Suprapubic skin (tissue), 4 donors: ENCODE data around the gene CDH13. TPM values are rescaled to one million over a fixed set of nuclear protein-coding genes. Genes with fewer than 3 reads are reported as not detected.
A peak's percentile ranks its signal among the peaks of the same experiment; 100 is the strongest.

Experiments
- DNase-seq, 2 donors: peaks; one replicate each; pipeline ENCODE4 v3.0.0-alpha.2; 2019; ENCODE audit warnings: low spot score in 2 of 2
- H3K27ac ChIP-seq: fragments of 200-600 bp; sonication (generic); one replicate; pipeline ENCODE4 v1.5.1; 2019
- H3K27me3 ChIP-seq: fragments of 200-600 bp; sonication (generic); one replicate; pipeline ENCODE4 v1.5.1; 2019
- H3K36me3 ChIP-seq: fragments of 200-600 bp; sonication (generic); one replicate; pipeline ENCODE4 v1.5.1; 2019
- H3K4me1 ChIP-seq: fragments of 200-600 bp; sonication (generic); one replicate; pipeline ENCODE4 v1.5.1; 2019
- H3K4me3 ChIP-seq: fragments of 200-600 bp; sonication (generic); one replicate; pipeline ENCODE4 v1.5.1; 2019; ENCODE audit warnings: mild to moderate bottlenecking
- H3K9me3 ChIP-seq: fragments of 200-600 bp; sonication (generic); one replicate; pipeline ENCODE4 v1.5.1; 2019
- EP300 ChIP-seq: sonication (generic); formaldehyde crosslinking; IDR thresholded peaks from one replicate; pipeline ENCODE4 v1.6.1; 2017; ENCODE audit warnings: antibody characterized with exemption
- POLR2A ChIP-seq, 2 donors: fragments of 450-650 bp; IDR thresholded peaks; one replicate each; pipeline ENCODE4 v1.6.1; 2017; ENCODE audit warnings: antibody characterized with exemption in 2 of 2, mild to moderate bottlenecking in 2 of 2, moderate library complexity in 2 of 2
- POLR2AphosphoS5 ChIP-seq, 3 donors: sonication (generic); formaldehyde crosslinking; IDR thresholded peaks; one replicate each; pipeline ENCODE4 v1.6.1; 2017; ENCODE audit warnings: antibody characterized with exemption in 3 of 3
- WGBS: methylation state at CpG from one replicate; pipeline ENCODE4 v1.1.5; 2018; 5-methylcytosine and 5-hydroxymethylcytosine counted together
- total RNA-seq, 4 donors: library from RNA; depleted of rRNA; stranded (reverse); fragments of >200 nt; gene quantifications; one replicate each; pipeline ENCODE4 v1.1.0, GENCODE V29; 2016
- TF ChIP-seq, protein P1 (sequence below), 2 donors: fragments of 200-600 bp in 1 of 2; fragments of 450-650 bp in 1 of 2; sonication (generic) in 1 of 2; IDR thresholded peaks; one replicate each; pipeline ENCODE4 v1.5.1; 2016 to 2019; ENCODE audit warnings: antibody characterized with exemption in 2 of 2, mild to moderate bottlenecking in 1 of 2, moderate library complexity in 1 of 2

Gene CDH13
- total RNA-seq, 4 donors from 2014 or later, result 90.4 to 176 (median 139) TPM

DNA sequence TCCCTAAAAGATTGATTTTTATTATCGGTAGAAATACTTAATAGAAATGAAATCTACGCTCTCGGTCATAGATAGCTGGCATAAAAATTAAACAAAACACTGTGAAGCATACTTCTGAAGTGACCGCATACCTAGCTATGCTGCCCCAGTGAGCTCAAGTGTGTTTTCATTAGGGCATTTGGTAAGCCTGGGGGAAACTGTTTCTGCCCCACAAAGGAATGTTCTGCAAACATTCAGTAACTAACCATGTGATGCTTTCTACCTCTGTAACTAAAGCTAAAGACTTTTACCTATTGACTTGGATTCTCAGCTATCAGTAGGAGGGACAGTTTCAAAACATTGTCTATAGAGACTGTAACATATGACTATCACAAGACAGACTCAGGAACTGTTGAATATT lies 1087.5 kb downstream of the CDH13 start:
- Histone ChIP-seq H3K4me3 (no peak overlapping the region), H3K27me3 (no peaks in the 10 kb centered on the region), H3K36me3 (no peaks in the 10 kb centered on the region), H3K27ac (no peak overlapping the region), H3K9me3 (no peaks in the 10 kb centered on the region), H3K4me1 (no peaks in the 10 kb centered on the region)
- TF ChIP-seq EP300, result no peak
- TF ChIP-seq POLR2A (IDR thresholded peaks at IDR 0.05), result no peak
- TF ChIP-seq, protein P1, sequence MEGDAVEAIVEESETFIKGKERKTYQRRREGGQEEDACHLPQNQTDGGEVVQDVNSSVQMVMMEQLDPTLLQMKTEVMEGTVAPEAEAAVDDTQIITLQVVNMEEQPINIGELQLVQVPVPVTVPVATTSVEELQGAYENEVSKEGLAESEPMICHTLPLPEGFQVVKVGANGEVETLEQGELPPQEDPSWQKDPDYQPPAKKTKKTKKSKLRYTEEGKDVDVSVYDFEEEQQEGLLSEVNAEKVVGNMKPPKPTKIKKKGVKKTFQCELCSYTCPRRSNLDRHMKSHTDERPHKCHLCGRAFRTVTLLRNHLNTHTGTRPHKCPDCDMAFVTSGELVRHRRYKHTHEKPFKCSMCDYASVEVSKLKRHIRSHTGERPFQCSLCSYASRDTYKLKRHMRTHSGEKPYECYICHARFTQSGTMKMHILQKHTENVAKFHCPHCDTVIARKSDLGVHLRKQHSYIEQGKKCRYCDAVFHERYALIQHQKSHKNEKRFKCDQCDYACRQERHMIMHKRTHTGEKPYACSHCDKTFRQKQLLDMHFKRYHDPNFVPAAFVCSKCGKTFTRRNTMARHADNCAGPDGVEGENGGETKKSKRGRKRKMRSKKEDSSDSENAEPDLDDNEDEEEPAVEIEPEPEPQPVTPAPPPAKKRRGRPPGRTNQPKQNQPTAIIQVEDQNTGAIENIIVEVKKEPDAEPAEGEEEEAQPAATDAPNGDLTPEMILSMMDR (IDR thresholded peaks at IDR 0.05), result no peak
- TF ChIP-seq POLR2AphosphoS5 (IDR thresholded peaks at IDR 0.05), result no peak
- WGBS, result 98% methylated on average over 4 of the region's 4 CpGs
- DNase-seq, result no peak

DNA sequence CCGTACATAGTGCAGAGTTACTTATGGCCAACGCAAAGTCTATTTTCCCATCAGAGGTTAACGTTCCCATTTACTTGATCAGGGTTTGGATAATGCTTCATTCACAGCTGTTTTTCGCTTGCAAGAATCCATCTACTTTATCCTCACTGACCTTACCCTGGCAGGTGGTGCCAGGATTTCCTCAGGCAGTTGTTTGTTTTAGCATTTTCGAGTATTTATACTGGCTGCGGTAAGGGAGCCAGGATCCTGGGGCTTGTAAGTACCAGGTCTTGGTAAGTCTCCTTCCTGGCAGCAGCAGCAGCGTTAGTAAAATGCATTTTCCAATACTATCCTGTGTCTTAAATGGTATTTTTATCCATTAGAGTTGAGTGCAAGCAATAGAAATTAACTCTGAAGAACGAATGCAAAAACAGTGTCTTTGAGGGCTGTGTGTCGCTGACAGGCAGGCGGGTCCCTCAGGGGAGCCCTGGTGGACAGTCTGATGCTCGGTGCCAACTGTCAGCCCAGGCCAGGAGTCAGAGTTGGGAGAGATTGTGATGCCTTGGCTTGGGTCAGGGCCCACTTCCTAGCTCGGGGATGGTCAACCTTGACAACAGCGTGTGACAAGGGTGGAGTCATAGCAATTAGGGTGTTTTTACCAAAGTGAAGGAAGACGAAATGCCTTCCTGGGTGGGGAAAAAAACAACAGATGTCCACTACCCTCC lies 1088.6 kb downstream of the CDH13 start:
- no peaks in the 10 kb centered on the region for H3K9me3 ChIP-seq
- H3K4me3 ChIP-seq, result no peak overlapping the region
- H3K27ac ChIP-seq, result no peak overlapping the region
- no peaks in the 10 kb centered on the region for H3K27me3 ChIP-seq
- TF ChIP-seq, protein P1 (IDR thresholded peaks at IDR 0.05), result no peak
- TF ChIP-seq POLR2AphosphoS5 (IDR thresholded peaks at IDR 0.05), result no peak
- no peak for TF ChIP-seq EP300
- no peak for TF ChIP-seq POLR2A (IDR thresholded peaks at IDR 0.05)
- 74% methylated on average over 14 of the region's 14 CpGs for WGBS
- H3K4me1 ChIP-seq, result no peaks in the 10 kb centered on the region
- no peaks in the 10 kb centered on the region for H3K36me3 ChIP-seq
- peak in 1 of 2 donors; percentile 32 for DNase-seq

DNA sequence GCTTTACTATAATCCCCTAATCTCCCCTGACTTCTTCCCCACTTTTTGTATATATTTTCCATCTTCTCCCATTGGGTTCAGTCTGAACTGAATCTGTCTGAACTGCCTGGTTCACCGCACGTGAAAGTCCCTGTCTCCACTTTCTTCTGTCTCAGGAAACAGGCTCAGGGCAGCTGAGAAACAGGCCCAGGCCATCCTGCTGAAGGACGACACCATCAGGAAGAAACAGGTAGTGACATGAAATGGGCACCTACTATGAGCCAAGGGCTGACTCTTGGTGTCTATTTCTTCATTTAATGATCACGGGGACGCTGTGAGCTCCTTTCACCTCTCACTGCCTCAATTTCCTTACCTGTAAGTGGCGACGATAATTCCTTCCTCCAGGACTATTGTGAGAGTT lies 1090.5 kb downstream of the CDH13 start:
- no peak overlapping the region for H3K4me3 ChIP-seq
- no peak overlapping the region for H3K27ac ChIP-seq
- no peaks in the 10 kb centered on the region for H3K9me3 ChIP-seq
- no peaks in the 10 kb centered on the region for H3K36me3 ChIP-seq
- DNase-seq, result peak in 1 of 2 donors; percentile 32
- no peak for TF ChIP-seq EP300
- TF ChIP-seq POLR2AphosphoS5 (IDR thresholded peaks at IDR 0.05), result no peak
- TF ChIP-seq, protein P1 (IDR thresholded peaks at IDR 0.05), result no peak
- no peak for TF ChIP-seq POLR2A (IDR thresholded peaks at IDR 0.05)
- WGBS, result 90% methylated on average over 7 of the region's 7 CpGs
- H3K27me3 ChIP-seq, result no peaks in the 10 kb centered on the region
- H3K4me1 ChIP-seq, result no peaks in the 10 kb centered on the region

DNA sequence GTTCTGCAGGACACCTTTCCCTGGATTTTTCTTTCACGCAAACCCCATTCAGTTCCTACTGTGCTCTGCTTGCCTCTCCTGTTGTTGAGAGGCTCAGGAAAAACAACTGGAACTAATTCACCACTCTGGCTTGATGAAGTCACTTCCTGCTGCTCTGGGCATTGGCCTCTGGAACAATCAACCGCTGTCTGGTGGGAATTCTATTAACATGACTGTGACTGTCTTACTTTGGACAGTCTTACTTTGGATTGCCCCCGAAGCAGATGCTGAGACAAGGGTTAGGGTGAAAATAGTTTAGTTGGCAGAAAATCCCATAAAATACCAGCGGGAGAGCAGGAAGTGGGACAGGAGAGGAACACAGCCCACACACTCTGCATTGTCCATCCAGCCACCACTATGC lies 1091.0 kb downstream of the CDH13 start:
- no peak overlapping the region for H3K27ac ChIP-seq
- no peak overlapping the region for H3K4me3 ChIP-seq
- H3K9me3 ChIP-seq, result no peaks in the 10 kb centered on the region
- no peaks in the 10 kb centered on the region for H3K4me1 ChIP-seq
- no peak for TF ChIP-seq EP300
- TF ChIP-seq, protein P1 (IDR thresholded peaks at IDR 0.05), result no peak
- TF ChIP-seq POLR2A (IDR thresholded peaks at IDR 0.05), result no peak
- no peak for TF ChIP-seq POLR2AphosphoS5 (IDR thresholded peaks at IDR 0.05)
- WGBS, result 56% methylated on average over 4 of the region's 4 CpGs
- H3K36me3 ChIP-seq, result no peaks in the 10 kb centered on the region
- peak in 1 of 2 donors; percentile 37 for DNase-seq
- H3K27me3 ChIP-seq, result no peaks in the 10 kb centered on the region

DNA sequence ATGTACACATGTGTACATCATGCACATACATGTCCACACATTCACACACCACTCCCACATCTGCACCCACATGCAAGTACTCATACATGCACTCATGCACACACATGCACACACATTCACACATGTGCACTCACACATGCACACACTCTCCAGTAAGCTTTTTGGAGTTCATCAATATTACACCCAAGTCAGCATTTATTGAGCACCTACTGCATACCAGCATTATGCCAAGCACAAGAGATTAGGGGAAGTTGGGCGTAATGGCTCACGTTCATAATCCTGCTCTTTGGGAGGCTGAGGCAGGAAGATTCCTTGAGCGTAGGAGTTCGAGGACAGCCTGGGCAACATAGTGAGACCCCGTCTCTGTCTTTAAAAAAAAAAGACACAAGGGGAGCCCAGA lies 1093.4 kb downstream of the CDH13 start:
- Histone ChIP-seq H3K4me1 (no peaks in the 10 kb centered on the region), H3K4me3 (no peak overlapping the region), H3K27me3 (no peaks in the 10 kb centered on the region), H3K9me3 (no peaks in the 10 kb centered on the region), H3K36me3 (no peaks in the 10 kb centered on the region), H3K27ac (no peak overlapping the region)
- 93% methylated on average over 5 of the region's 5 CpGs for WGBS
- TF ChIP-seq POLR2A (IDR thresholded peaks at IDR 0.05) (no peak), POLR2AphosphoS5 (IDR thresholded peaks at IDR 0.05) (no peak), EP300 (no peak)
- TF ChIP-seq, protein P1 (IDR thresholded peaks at IDR 0.05), result no peak
- DNase-seq, result no peak
